NCI-H2227 treated with DMSO at 0.1 percent for 48 hours (cell line): Measurements from ENCODE around the gene SERPINB12.

Experiments
- DNase-seq: peaks from one replicate; lab custom pipeline; 2025; lab: John Stamatoyannopoulos, UW

SERPINB12 gene, protein sequence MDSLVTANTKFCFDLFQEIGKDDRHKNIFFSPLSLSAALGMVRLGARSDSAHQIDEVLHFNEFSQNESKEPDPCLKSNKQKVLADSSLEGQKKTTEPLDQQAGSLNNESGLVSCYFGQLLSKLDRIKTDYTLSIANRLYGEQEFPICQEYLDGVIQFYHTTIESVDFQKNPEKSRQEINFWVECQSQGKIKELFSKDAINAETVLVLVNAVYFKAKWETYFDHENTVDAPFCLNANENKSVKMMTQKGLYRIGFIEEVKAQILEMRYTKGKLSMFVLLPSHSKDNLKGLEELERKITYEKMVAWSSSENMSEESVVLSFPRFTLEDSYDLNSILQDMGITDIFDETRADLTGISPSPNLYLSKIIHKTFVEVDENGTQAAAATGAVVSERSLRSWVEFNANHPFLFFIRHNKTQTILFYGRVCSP

DNA sequence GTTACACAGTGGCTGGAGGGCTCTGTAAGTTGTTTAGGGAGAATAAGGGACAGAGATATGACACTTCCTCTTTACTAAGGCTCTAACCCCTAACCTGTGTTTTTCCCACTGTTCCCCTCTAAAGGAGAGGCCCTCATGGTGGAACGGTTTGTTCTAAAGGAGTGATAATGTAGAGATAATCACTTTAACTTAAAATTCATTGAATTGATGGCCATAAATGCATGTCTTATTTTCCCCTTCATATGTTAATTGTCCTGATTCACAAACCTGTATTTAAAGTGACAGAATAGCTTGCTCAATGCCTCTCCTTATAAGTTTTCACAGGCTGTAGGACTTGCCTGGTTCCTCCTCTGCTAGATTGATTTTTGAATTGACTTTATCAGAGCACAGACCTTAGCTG is at the start of gene SERPINB12:
SERPINB12 (plus strand) TSS at position 301 of the 400 bp plus-strand sequence. CDS start 13,791 bp downstream, outside the sequence.
- DNase-seq = no peak

DNA sequence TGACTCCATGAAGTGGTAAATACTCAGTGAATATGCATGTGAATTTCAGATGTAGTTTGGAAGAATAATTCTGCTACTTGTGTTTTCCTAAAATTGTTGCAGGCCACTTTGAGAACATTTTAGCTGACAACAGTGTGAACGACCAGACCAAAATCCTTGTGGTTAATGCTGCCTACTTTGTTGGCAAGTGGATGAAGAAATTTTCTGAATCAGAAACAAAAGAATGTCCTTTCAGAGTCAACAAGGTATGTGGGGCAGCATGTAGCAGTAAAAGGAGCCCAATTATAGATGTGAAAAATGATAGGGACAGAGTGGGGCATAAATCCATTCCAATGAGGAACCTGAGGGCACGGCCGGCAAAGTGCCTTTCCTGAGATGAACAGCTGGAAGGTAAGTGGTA is 49.3 kb upstream of the SERPINB12 start:
- DNase-seq = no peak

DNA sequence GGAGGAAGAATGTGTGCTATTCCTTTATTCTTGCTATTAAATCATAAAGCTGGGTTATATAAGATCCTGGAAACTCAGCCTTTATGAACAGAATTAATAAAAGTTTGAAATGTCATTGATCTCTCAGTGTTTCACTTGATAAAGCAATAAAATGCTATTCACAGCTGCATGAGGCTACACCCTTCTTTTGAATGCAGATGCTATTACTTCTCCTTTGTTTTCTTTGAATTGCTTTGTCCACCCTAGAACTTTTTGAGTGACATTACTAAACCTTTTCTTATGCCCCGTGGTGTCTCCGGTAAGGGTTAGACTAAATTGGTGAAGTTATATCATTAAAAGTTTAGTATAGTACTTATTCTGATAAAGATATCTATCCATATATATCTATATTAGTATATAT is 46.5 kb upstream of the SERPINB12 start:
- DNase-seq = no peak

DNA sequence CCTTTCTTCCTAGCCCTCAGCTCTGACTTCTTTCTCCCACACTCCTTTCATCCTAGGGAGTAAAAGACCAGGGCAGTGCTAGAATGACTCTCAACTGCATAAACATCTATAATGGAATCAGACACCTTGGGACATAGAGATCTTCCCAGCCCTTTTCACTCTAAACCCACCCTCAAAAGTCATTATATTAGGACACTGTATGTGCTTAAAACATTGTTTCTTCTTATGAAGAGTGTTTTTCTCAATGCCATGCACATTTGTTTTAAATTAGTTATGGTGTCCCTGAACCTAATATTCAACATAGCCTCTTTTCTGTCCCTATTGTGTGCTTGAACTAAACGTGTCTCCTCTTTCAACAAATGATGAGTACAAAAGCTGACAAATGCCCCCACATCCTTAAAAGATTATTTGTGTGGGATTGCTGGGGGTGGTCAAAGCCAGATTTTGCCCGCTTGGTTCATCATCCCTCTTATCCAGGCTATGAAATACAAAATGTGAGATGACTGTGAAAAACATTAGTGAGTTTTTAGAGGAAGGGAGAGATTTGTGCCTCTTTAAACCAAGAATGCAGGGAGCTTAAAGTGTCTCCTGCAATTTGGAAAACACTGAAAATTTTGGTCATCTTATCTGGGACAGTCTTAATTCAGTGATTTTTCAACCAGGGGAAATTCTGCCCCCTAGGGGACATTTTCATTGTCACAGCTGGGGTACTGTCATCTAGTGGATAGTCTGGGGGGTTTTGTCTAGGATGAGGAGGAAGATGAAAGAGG is 36.4 kb upstream of the SERPINB12 start:
- DNase-seq = no peak

DNA sequence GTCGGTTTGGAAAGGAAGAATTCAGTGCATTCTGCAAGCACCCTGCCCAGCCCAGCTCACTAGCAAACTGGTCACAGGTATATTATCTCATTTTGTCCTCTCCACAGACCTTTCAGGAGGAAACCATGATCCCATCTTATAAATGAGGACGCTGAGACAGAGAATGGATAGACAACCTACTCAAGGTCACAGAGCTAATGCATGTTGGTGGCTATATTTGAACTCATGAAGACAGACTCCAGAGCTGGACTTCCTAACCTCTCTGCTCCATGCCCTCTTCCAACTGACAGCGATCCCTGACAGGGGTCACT is 35.9 kb upstream of the SERPINB12 start:
- DNase-seq = no peak

DNA sequence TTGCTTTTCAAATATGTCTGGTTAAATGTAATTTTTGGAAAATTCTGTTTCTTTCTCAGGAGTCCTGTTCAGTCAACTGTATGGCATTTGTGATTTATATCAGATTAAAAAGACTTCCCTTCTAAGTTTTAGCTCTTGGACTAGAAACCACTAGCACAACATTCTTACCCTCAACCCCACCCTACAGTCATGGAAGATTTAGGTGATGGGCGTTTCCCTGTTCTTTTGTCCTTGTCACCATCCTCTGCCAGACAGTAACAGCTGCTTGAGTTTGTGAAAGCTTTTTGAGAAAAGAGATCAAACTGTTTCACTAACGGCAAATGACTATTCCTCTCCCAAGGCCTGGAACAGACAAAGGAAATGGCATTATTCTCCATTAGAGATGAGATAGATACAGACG is 33.6 kb upstream of the SERPINB12 start:
- DNase-seq = no peak

- DNase-seq = no peak
Observed at GRCh38 chr18:63511285-63511684, 30.9 kb upstream of the SERPINB12 start.

DNA sequence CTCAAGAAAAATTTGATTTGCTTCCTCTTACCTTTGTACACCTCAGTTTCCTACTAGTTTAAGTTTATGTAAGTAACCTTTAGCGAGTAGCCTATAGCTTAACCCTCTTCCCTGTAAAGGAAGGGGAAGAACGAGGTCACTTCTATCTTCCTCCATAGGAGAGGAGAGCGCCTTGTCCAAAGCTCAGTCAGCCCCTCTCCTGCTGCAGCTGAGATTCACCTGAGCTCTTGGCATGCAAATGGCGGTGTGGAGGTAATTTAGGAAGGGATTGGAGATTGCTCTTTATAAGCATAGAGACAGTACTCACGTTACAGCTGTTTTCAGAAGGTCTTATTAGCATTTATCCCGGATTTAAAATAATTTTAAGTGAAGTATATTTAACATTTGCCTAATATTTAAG is 27.8 kb upstream of the SERPINB12 start:
- DNase-seq = no peak

- DNase-seq = no peak
Observed at GRCh38 chr18:63514888-63515678, 27.1 kb upstream of the SERPINB12 start.

- no peak for DNase-seq
Observed at GRCh38 chr18:63515801-63516200, 26.4 kb upstream of the SERPINB12 start.

DNA sequence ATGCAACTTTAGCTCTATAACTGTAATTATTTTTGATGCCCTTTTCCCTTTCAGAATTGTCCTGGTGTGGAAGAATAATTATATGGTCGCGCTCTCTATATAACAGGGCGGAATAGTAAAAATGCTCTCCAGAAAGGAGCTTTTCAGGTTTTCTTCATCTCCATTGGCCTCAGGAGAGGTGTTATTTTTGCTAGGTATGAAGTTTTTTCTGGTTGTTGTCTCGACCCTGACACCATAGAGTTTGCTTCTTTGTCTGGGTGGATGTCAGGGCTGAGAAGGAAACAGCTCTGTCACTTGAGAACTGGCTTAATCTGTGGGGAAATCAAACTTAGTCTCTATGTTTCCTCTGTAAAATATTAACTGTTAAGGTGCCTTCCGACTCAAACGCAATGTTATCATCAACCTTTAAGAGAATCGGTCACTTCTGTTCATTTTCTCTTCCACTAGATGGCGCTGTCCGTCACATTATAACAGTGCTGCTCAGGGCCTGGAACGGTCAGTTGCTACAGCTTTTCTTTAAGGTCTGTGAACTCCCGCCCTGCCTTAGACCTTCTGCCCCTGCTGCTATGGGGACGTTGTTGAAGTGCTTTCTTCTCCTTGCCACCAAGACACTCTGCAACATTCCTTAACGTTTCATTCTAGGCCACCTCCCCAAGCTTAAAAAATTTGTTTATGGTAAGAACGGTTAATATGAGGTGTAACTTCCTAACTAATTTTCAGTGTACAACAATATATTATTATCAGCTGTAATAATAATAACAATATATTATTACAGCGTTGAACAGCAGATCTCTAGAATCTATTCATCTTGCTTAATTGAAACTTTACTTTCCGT is 23.8 kb upstream of the SERPINB12 start:
- DNase-seq = peak; percentile 96

DNA sequence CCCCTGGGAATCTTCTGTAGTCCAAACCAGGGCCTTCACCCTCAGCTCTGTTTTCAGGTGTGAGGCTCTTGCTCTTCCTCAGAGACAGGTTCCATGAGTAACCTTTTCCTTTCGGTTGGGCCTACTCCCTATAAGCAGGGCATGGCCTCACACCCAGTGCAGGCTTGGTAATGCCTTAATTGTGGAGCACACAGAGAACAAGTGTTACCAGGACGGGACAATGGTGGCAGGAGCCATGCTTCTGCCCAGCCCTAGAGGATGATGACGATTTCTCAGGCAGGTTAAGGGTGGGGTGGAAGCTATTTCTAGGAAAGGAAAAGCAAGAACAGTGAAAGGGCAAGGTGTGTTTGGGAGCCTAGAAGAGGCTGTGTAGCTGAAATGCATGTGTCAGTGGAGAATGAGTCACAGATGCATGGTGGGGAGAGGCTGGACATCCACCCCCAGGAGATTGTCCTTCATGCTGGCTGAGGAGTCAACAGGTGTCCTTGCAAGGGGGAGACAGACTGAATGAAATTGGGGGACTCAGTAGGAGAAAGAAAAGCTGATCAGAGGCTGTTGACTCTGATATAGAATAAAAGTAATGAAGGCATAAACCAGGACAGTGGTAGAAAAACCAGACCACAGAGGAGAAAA is 22.0 kb upstream of the SERPINB12 start:
- no peak for DNase-seq

DNA sequence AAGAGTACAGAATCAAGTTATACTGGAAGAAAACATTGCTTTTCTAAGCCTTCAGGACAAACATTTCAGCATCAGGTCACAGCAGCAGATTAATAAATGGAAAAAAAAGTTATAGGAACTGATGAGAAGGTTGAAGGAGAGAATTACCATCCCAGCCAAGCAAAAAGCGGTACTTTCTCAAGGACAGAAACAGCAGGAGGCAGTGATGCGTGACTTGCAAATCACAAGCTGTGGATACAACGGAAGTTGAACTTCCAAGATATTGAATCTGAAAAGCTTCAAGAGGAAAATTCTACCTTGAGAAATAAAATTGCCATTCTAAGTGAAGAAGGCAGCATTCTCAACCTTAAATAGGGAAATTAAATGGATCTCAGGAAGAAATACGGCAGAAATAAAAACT is 18.5 kb upstream of the SERPINB12 start:
- no peak for DNase-seq

DNA sequence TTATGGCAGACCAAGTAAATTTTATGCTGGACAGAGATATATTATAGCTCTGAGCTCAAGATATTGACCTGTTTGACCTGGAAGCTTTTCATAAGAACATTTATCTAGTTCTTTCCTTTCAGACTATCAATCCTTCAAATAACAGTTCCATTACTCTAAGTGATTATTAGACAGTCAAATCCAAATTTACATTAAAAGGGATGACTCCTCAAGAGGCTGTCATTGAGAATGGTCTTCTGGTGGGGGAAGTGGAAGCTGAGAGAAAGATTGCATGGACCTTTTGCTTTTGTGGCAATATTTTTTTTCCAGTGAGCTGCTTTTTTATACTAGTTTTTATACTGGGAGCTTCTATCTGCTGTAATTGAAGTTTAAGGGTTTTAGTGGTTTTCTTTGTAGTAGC is 14.9 kb upstream of the SERPINB12 start:
- no peak for DNase-seq

DNA sequence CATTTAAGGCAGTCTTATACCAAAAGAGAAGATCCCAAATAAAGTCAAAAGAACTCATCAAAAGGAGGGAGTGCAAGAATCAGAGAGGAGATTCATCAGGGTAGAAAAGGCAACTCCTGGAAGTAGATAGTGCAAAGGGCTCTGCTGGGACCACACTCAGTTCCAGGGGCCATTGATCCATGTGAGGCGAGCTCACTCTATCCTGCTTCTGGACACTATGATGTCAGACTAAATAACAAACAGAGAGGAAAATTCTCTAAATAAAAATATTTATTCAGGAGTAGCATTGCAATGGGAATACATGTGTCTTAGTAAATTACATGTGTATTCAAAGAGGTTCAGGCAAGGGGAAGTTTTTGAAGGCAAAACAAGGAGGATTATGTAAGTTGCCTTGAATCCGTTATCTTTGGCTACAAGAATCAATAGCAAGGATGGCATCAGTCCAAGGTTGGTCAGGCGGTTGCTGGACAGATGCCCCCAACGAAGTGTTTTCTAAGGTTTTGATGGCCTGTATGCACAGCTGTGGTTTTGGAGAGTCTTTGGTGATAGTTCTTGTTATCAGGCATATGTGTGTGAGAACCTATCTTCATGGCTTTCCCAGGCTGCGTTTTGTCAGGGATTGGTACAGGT is 13.2 kb upstream of the SERPINB12 start:
- DNase-seq = no peak

DNA sequence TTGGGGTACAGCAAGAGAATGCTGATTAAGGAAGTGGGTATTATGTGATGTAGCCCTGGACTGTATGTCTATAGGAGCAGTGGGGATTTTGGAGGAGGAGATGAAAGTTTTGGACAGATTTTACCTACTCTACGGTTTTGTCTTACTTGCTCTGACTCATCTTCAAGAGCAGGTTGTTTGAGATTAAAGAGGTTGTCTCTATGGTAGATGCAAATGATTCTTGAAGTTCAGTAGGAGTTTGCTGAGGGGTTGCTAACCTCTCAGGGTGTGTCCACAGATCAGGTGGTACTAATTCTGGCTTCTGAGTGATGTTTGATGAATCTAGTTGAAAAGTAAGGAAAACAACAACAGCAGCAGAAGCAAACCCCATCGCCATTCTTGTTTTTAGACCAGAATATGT is 9.7 kb upstream of the SERPINB12 start:
- DNase-seq = no peak

DNA sequence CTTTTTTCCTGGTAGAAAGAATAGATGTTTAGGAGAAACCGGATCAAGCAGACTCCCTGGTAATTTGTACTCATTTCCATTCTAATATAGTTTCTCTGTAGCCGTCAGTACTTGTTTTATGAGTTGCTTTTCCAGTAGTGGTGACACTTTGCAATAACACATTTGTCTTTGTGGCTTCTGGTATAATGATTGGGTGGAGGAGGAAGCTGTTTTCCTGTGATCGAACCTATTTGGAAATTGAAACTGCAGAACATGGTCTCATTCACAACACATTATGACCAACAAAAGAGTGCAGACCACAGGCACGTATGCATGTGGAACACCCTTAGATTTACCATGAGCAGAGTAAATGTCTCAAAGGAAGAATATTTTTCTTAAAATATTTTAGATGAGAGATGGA is 7.6 kb upstream of the SERPINB12 start:
- DNase-seq = no peak

- no peak for DNase-seq
Observed at GRCh38 chr18:63539904-63540510, 2.2 kb upstream of the SERPINB12 start.

GRCh38 chr18:63544017-63544416 is 1.8 kb downstream of the SERPINB12 start:
- DNase-seq = no peak

DNA sequence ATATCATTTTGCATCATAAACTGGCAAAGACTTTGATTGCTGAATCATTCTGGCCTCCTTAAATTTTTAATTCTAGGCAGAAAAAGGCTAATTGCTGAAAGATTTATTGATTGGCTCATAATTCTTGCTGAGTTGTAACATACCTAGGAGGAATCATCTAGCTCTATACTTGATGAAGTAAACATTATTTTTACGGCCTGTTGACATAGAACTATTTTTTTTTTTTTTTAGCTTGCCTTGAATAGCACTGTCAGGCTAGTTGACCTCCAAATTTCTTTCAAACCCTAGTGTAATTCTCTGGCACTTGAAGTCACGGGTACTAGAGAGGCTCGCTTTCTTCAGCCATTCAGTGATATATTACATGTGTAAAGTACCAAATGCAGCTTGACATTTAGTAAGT is 2.8 kb downstream of the SERPINB12 start:
- DNase-seq = peak; percentile 12
